Measurements from ENCODE around the gene TUT7.

Gene TUT7

DNA sequence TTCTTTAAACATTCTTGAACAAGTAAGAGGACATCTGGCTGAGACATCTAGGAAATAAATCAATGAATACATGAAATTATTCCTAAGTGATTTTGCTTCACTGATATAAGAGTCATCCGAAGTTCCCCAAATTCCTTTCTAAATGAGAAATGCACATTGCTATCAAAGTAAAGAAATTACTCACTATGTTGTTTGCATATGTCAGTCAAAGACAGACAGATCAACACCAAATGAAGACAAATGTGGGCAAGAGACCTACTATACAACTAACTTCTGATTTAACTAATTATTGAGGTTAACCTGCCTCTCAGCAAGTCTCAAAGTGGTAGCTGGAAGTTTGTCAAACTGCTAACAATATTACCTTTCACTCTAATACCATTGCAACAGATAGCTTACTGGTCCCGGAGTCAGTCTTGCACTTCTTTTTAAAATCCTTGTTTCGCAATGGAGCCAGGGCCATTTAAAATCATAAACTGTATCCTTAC, 13.2 kb downstream of the TUT7 start:
- TF ChIP-seq LEF1 (IDR thresholded peaks at IDR 0.05; ENCODE audit: borderline replicate concordance) = no peak
- no peak for TF ChIP-seq FOXA1 (IDR thresholded peaks at IDR 0.05)
- no peak for TF ChIP-seq CTBP1 (IDR thresholded peaks at IDR 0.05; ENCODE audit: borderline replicate concordance)
- no peak for TF ChIP-seq HDGF (IDR thresholded peaks at IDR 0.05; ENCODE audit: borderline replicate concordance)
- TF ChIP-seq ZNF384 (IDR thresholded peaks at IDR 0.05) = no peak
- no peak for TF ChIP-seq SP1 (IDR thresholded peaks at IDR 0.05)
- TF ChIP-seq, protein P1, sequence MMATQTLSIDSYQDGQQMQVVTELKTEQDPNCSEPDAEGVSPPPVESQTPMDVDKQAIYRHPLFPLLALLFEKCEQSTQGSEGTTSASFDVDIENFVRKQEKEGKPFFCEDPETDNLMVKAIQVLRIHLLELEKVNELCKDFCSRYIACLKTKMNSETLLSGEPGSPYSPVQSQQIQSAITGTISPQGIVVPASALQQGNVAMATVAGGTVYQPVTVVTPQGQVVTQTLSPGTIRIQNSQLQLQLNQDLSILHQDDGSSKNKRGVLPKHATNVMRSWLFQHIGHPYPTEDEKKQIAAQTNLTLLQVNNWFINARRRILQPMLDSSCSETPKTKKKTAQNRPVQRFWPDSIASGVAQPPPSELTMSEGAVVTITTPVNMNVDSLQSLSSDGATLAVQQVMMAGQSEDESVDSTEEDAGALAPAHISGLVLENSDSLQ (IDR thresholded peaks at IDR 0.05) = no peak
- TF ChIP-seq TARDBP (IDR thresholded peaks at IDR 0.05) = no peak
- no peak for TF ChIP-seq NFRKB (IDR thresholded peaks at IDR 0.05)
- no peak for TF ChIP-seq BHLHE40 (IDR thresholded peaks at IDR 0.05; ENCODE audit: borderline replicate concordance)
- no peak for TF ChIP-seq FOXM1 (IDR thresholded peaks at IDR 0.05; ENCODE audit: borderline replicate concordance)
- no peak for TF ChIP-seq ELF4 (IDR thresholded peaks at IDR 0.05)
- TF ChIP-seq L3MBTL2 (conservative IDR thresholded peaks at IDR 0.05) = no peak
- ChIA-PET POLR2A (no interaction called here), CTCF (no interaction called here)
- DNase-seq (ENCODE audit: extremely low spot score) = no peak

DNA sequence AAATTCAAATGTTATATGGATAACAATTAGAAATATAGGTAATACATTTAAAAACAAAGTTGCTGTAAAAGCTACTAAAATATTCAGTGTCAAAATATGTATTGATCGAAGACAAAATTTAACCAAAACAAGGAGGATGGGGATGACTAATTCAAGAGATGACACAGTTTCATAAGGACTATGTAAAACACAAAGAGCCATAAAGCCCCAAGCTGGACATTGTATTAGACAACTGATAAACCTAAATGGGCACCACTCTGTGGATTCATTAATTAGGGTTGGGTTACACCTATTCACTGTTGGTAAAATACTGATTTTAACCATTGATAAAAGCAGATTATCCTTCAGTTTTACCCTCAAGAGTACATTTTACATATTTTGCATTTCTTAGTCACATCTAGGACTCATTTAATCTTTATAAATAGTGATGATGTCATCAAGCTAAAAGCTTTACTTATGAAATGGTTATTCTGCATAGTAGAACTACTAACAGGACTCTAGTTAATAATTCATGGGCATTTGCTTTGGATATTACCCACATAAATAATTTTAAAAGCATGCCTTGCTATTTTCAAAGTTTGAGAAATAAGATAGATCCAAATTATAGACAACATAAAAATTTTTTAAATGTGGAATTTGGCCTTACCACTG, 13.7 kb downstream of the TUT7 start:
- no peak for DNase-seq (ENCODE audit: extremely low spot score)
- POLR2A ChIA-PET = no interaction called here
- no peak for TF ChIP-seq ZNF384 (IDR thresholded peaks at IDR 0.05)
- CTCF ChIA-PET = no interaction called here

DNA sequence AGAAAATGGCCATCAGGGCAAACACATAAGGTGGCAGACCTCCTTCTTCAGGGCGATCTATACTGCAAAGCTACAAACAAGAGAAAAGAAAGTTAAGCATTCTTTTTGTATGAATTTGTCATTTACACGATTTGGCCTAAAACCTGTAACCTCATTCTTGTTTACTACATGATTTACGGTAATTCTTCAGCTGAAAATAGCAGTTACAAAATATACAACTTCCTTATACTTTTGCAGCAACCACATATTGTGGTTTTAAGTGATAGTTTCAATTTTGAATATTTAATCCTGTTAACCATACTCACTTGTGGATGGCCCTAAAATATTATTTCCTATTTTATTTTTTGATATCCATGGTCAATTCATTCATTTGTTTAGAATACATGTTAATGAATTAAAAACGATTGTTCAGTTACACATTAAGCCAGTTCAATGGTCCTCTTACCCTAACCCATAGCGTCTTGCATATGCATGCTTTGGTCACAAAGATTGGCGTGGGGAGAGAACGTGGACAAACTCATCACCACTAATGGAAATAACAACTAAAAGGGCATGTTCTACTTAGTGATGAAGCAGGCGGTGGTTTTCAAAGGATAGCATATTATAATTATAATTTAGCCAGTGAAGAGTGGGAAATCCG, 16.6 kb downstream of the TUT7 start:
- CTCF ChIA-PET = no interaction called here

DNA sequence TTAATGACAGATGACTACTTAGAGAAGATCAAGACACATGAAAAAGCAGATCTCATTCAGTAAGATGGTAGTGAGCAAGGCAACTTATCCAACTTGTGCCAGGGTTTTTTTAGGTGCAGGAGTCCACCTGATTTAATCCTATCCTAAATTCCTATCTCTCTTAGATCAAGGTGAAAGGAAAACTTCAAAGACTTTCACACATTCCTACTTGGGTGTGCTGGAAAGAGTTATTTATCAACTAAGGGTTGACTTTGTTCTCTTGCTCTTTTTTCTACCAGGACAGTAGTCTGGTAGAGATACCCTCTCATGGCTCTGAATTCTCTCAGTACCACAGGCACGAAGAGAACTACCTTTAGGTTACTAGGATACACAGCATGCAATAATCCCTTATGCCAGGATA, 18.2 kb downstream of the TUT7 start:
- ChIA-PET POLR2A (no interaction called here), CTCF (no interaction called here)
- DNase-seq (ENCODE audit: extremely low spot score) = no peak
- TF ChIP-seq, protein P1 (IDR thresholded peaks at IDR 0.05) = no peak
- TF ChIP-seq TARDBP (IDR thresholded peaks at IDR 0.05) (no peak), L3MBTL2 (conservative IDR thresholded peaks at IDR 0.05) (no peak)

More for the DNA sequence above, 16.6 kb downstream of the TUT7 start:
- POLR2A ChIA-PET = no interaction called here
- TF ChIP-seq ARNT (IDR thresholded peaks at IDR 0.05) (no peak), FOXA1 (IDR thresholded peaks at IDR 0.05) (no peak), NFRKB (IDR thresholded peaks at IDR 0.05) (no peak), FOXM1 (IDR thresholded peaks at IDR 0.05; ENCODE audit: borderline replicate concordance) (no peak)
- no peak for DNase-seq (ENCODE audit: extremely low spot score)

DNA sequence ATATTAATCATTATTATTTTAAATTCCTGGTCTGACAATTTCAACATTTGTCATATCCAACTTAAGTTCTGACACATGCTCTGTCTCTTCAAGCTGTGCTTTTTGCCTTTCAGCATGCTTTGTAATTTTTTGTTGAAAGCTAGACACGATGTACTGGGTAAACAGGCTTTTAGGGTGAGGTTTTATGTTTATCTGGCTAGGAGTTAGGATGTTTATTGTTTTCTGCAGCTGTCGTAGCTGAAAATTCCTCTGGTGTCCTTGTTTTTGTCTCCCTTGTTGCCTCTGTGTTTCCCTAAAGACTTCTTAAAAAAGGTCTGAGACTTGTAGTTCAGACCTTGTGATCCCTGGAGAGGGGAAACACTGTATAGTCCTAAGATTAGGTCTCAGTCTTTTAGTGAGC, 20.6 kb downstream of the TUT7 start:
- POLR2A ChIA-PET = no interaction called here
- CTCF ChIA-PET = no interaction called here
- TF ChIP-seq SUZ12 (IDR thresholded peaks at IDR 0.05) (no peak), L3MBTL2 (conservative IDR thresholded peaks at IDR 0.05) (no peak), CTBP1 (IDR thresholded peaks at IDR 0.05; ENCODE audit: borderline replicate concordance) (no peak), FOXK2 (IDR thresholded peaks at IDR 0.05) (no peak), BHLHE40 (IDR thresholded peaks at IDR 0.05; ENCODE audit: borderline replicate concordance) (no peak), LEF1 (IDR thresholded peaks at IDR 0.05; ENCODE audit: borderline replicate concordance) (no peak), TARDBP (IDR thresholded peaks at IDR 0.05) (no peak), FOXA1 (IDR thresholded peaks at IDR 0.05) (no peak), ZNF384 (IDR thresholded peaks at IDR 0.05) (no peak), SP1 (IDR thresholded peaks at IDR 0.05) (no peak), ARNT (IDR thresholded peaks at IDR 0.05) (no peak), HDGF (IDR thresholded peaks at IDR 0.05; ENCODE audit: borderline replicate concordance) (no peak)
- TF ChIP-seq, protein P1 (IDR thresholded peaks at IDR 0.05) = no peak
- no peak for DNase-seq (ENCODE audit: extremely low spot score)

DNA sequence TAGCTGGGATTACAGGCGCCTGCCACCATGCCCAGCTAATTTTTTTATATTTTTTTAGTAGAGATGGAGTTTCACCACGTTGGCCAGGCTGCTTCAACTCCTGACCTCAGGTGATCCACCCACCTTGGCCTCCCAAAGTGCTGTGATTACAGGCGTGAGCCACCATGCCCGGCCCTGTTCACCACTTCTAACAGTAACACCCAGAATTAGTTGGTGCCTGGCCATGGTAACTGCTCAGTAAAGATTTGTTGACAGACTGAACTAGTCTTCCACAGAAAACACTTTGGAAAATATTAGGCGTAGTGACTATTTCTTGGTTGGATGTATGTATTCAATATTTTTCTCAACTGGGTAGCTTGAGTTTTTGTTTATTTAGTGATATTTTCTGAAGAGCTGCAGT, 24.0 kb downstream of the TUT7 start:
- CTCF ChIA-PET = interaction anchor here (0.6 kb wide), 1 partner anchor 46 kb away, joined by 3 read pairs; no protein-coding TSS in a partner anchor
- TF ChIP-seq FOXK2 (IDR thresholded peaks at IDR 0.05) = no peak
- no peak for TF ChIP-seq HDGF (IDR thresholded peaks at IDR 0.05; ENCODE audit: borderline replicate concordance)
- TF ChIP-seq BHLHE40 (IDR thresholded peaks at IDR 0.05; ENCODE audit: borderline replicate concordance) = no peak
- TF ChIP-seq ZNF384 (IDR thresholded peaks at IDR 0.05) = no peak
- TF ChIP-seq FOXM1 (IDR thresholded peaks at IDR 0.05; ENCODE audit: borderline replicate concordance) = no peak
- TF ChIP-seq L3MBTL2 (conservative IDR thresholded peaks at IDR 0.05) = no peak
- no peak for TF ChIP-seq ARNT (IDR thresholded peaks at IDR 0.05)
- DNase-seq (ENCODE audit: extremely low spot score) = no peak
- POLR2A ChIA-PET = no interaction called here

DNA sequence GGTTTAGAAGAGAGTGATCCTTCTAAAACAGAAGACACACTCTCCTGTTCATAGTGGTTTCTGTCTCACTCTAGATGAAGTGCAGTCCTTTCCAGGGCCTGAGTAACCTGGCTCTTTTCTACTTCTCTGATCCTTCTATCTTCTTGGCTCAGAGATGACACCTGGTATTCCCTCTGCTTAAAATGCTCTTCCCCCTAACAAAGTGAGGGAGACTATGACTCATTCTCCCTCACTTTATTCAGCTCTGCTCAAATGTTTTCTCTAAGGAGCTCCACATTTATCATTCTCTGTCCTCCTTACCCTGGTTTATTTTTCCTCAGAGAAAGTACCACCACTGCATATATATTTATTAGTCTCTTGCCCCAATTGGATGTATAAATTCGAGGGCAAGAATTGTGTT, 24.6 kb downstream of the TUT7 start:
- ChIA-PET CTCF (no interaction called here), POLR2A (no interaction called here)
- no peak for DNase-seq (ENCODE audit: extremely low spot score)
- TF ChIP-seq L3MBTL2 (conservative IDR thresholded peaks at IDR 0.05) = no peak
- no peak for TF ChIP-seq NFRKB (IDR thresholded peaks at IDR 0.05)

All from HEK293T (cell line).